SK-N-SH (cell line): ENCODE measurements around the gene MTFMT. TPM values are rescaled to one million over a fixed set of nuclear protein-coding genes. Genes with fewer than 3 reads are reported as not detected.

Experiments
- CTCF ChIA-PET: fragments of 300-600, 350-600 bp; formaldehyde crosslinking; extraction: SDS; loops from one replicate; lab custom pipeline; 2021; lab: Yijun Ruan, JAX
- POLR2A ChIA-PET: fragments of 350-600 bp; sonication (Branson Sonifier 250); formaldehyde crosslinking; extraction: SDS; loops from one replicate; lab custom pipeline; 2020; ENCODE audit warnings: antibody characterized with exemption, inconsistent platforms; lab: Yijun Ruan, JAX
- DNase-seq: peaks from one replicate; pipeline ENCODE4 v3.0.0; 2012
- H2AFZ ChIP-seq: fragments of 200-600 bp; sonication (generic); 2 replicates; pipeline ENCODE4 v1.8.1; 2016; ENCODE audit warnings: antibody characterized with exemption, mild to moderate bottlenecking, low read depth
- H3F3A ChIP-seq: fragments of 200-600 bp; sonication (generic); replicated peaks from 2 replicates; pipeline ENCODE3; 2016; ENCODE audit warnings: antibody characterized with exemption, mild to moderate bottlenecking; ENCODE audit not compliant: insufficient read depth
- H3K27ac ChIP-seq, 2 experiments: fragments of 200-500 bp in 1 of 2; fragments of 200-600 bp in 1 of 2; sonication (Bioruptor generic) in 1 of 2; sonication (generic), shearing (Covaris generic) in 1 of 2; 2 replicates each; pipeline versions ENCODE4 v1.5.1 to v1.6.1; 2014 to 2016; ENCODE audit warnings: low read depth in 2 of 2, inconsistent platforms in 1 of 2, low read length in 1 of 2, mild to moderate bottlenecking in 1 of 2, mixed read lengths in 1 of 2
- H3K27me3 ChIP-seq: fragments of 200-600 bp; sonication (generic), shearing (Covaris generic); 2 replicates; pipeline ENCODE4 v1.6.1; 2016; ENCODE audit warnings: mixed run types; ENCODE audit not compliant: insufficient read depth
- H3K36me3 ChIP-seq, 2 experiments: fragments of 200-500 bp in 1 of 2; fragments of 200-600 bp in 1 of 2; sonication (Bioruptor generic) in 1 of 2; sonication (generic) in 1 of 2; replicated peaks in 1 of 2; 2 replicates each; pipeline versions ENCODE3 to v1.5.1; 2014 to 2016; ENCODE audit warnings: low read length in 1 of 2, mild to moderate bottlenecking in 1 of 2; ENCODE audit not compliant: insufficient read depth in 2 of 2, control insufficient read depth in 1 of 2
- H3K4me1 ChIP-seq, 2 experiments: fragments of 200-500 bp in 1 of 2; fragments of 200-600 bp in 1 of 2; sonication (Bioruptor generic) in 1 of 2; sonication (generic), shearing (Covaris generic) in 1 of 2; 2 replicates each; pipeline versions ENCODE4 v1.5.1 to v1.6.1; 2014 to 2016; ENCODE audit warnings: low read depth in 1 of 2, low read length in 1 of 2, mixed run types in 1 of 2; ENCODE audit not compliant: insufficient read depth in 2 of 2, control insufficient read depth in 1 of 2
- H3K4me2 ChIP-seq: fragments of 200-600 bp; sonication (generic), shearing (Covaris generic); 2 replicates; pipeline ENCODE4 v1.6.1; 2017; ENCODE audit warnings: mixed run types
- H3K4me3 ChIP-seq, 2 experiments: fragments of 200-500 bp in 1 of 2; fragments of 200-600 bp in 1 of 2; sonication (Bioruptor generic) in 1 of 2; sonication (generic), shearing (Covaris generic) in 1 of 2; 2 replicates each; pipeline versions ENCODE4 v1.5.1 to v1.8.1; 2014 to 2016; ENCODE audit warnings: low read depth in 2 of 2, inconsistent platforms in 1 of 2, low read length in 1 of 2, mild to moderate bottlenecking in 1 of 2, mixed read lengths in 1 of 2, moderate library complexity in 1 of 2
- H3K79me2 ChIP-seq: fragments of 200-600 bp; sonication (generic); 2 replicates; pipeline ENCODE4 v1.8.1; 2017; ENCODE audit warnings: mild to moderate bottlenecking; ENCODE audit not compliant: insufficient read depth
- H3K9ac ChIP-seq: fragments of 200-600 bp; sonication (generic); 2 replicates; pipeline ENCODE4 v1.6.1; 2017; ENCODE audit warnings: mixed run types
- H3K9me2 ChIP-seq: fragments of 200-600 bp; sonication (generic); 2 replicates; pipeline ENCODE4 v1.6.1; 2017; ENCODE audit warnings: mixed run types
- H3K9me3 ChIP-seq: fragments of 200-600 bp; sonication (generic); 2 replicates; pipeline ENCODE4 v1.6.1; 2017; ENCODE audit warnings: mixed run types, mild to moderate bottlenecking, moderate library complexity
- H4K20me1 ChIP-seq: fragments of 200-600 bp; sonication (generic); 2 replicates; pipeline ENCODE4 v1.6.1; 2017; ENCODE audit warnings: mild to moderate bottlenecking, mixed run types; ENCODE audit not compliant: insufficient read depth
- CTCF ChIP-seq: fragments of 200-600 bp; sonication (generic); IDR thresholded peaks from 2 replicates; pipeline ENCODE4 v1.6.1; 2017; ENCODE audit warnings: antibody characterized with exemption, mild to moderate bottlenecking, moderate library complexity
- ELF1 ChIP-seq: IDR thresholded peaks from 2 replicates; pipeline ENCODE4 v1.4.0; 2012
- EP300 ChIP-seq, 2 experiments: IDR thresholded peaks; 2 replicates each; pipeline versions ENCODE4 v1.4.0 to v1.6.1; 2012; ENCODE audit warnings: borderline replicate concordance in 1 of 2, low read depth in 1 of 2, low read length in 1 of 2
- FOSL2 ChIP-seq: IDR thresholded peaks from 2 replicates; pipeline ENCODE4 v1.4.0; 2012; ENCODE audit warnings: low read depth, mild to moderate bottlenecking, moderate library complexity, borderline replicate concordance
- FOXJ3 ChIP-seq: sonication (generic); formaldehyde crosslinking; IDR thresholded peaks from 2 replicates; pipeline ENCODE4 v1.5.1; 2020; ENCODE audit warnings: mild to moderate bottlenecking, missing genetic modification reagents
- MXI1 ChIP-seq: IDR thresholded peaks from 2 replicates; pipeline ENCODE4 v1.6.1; 2012; ENCODE audit warnings: mild to moderate bottlenecking, low read depth, low read length, improper control_type of control experiment
- NFIC ChIP-seq: IDR thresholded peaks from 2 replicates; pipeline ENCODE4 v1.4.0; 2012; ENCODE audit warnings: borderline replicate concordance
- RAD21 ChIP-seq: IDR thresholded peaks from 2 replicates; pipeline ENCODE4 v1.6.1; 2012; ENCODE audit warnings: mild to moderate bottlenecking, low read length
- RCOR1 ChIP-seq: fragments of 150-350 bp; IDR thresholded peaks from 2 replicates; pipeline ENCODE4 v1.6.1; 2017; ENCODE audit warnings: antibody characterized with exemption, low read length
- RXRA ChIP-seq: IDR thresholded peaks from 2 replicates; pipeline ENCODE4 v1.4.0; 2012; ENCODE audit warnings: low read depth, mild to moderate bottlenecking, borderline replicate concordance
- SIN3A ChIP-seq: IDR thresholded peaks from 2 replicates; pipeline ENCODE4 v1.6.1; 2012; ENCODE audit warnings: low read depth, mild to moderate bottlenecking, low read length, moderate library complexity, borderline replicate concordance
- TAF1 ChIP-seq: IDR thresholded peaks from 2 replicates; pipeline ENCODE4 v1.6.1; 2012; ENCODE audit warnings: low read depth, mild to moderate bottlenecking, low read length, moderate library complexity, borderline replicate concordance
- TCF12 ChIP-seq: IDR thresholded peaks from 2 replicates; pipeline ENCODE4 v1.4.0; 2012
- USF1 ChIP-seq: IDR thresholded peaks from 2 replicates; pipeline ENCODE4 v1.4.0; 2012; ENCODE audit warnings: low read depth, borderline replicate concordance
- YY1 ChIP-seq: IDR thresholded peaks from 2 replicates; pipeline ENCODE4 v1.4.0; 2012; ENCODE audit warnings: low read depth, mild to moderate bottlenecking
- ZBTB33 ChIP-seq: IDR thresholded peaks from 2 replicates; pipeline ENCODE4 v1.4.0; 2012; ENCODE audit warnings: low read depth, borderline replicate concordance
- WGBS: methylation state at CpG from one replicate; pipeline ENCODE4 v1.1.6; 2017; ENCODE audit warnings: low lambda C conversion rate; 5-methylcytosine and 5-hydroxymethylcytosine counted together
- polyA plus RNA-seq, 3 experiments: library from polyadenylated mRNA; depleted of rRNA; stranded (reverse); fragments of >200 nt; gene quantifications; 2 replicates each; pipeline ENCODE4 v1.2.3, GENCODE V29; 2012
- TF ChIP-seq, protein P1 (sequence below): IDR thresholded peaks from 2 replicates; pipeline ENCODE4; 2012
- TF ChIP-seq, protein P2 (sequence below): IDR thresholded peaks from 2 replicates; pipeline ENCODE4 v1.6.1; 2012; ENCODE audit warnings: mild to moderate bottlenecking, low read depth, low read length, moderate library complexity

The MTFMT gene
- polyA plus RNA-seq, 1 of the 3 experiments (the other 2 are of a cell fraction), result 12.1 TPM

DNA sequence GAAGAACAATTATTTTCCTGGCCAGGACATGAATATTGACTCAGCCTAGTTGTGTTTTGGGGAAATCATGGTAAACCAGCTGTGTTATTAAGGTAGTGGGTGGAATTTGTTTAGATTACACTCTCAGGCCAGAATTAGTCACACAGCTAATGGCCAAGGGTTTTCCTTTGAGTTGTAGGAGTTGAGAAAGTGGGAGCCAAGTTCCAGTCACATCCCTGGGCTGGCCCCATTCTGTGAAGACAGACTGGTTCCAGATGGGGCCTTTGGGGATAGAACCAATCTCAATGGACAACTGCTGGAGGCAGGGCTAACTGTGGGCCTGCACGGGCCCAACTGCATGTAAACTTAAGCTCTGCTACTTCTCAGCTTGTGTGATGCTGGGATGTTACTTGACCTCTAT lies 39.7 kb upstream of the MTFMT start (continued):
- TF ChIP-seq USF1, result no peak
- TF ChIP-seq, all 33 proteins: peak for 0

GRCh38 chr15:65068403-65068788 lies 39.0 kb upstream of the MTFMT start:
- CTCF ChIA-PET, result interaction anchor here (0.6 to 9.5 kb wide), 5 partner anchors 8 to 240 kb away, joined by 3 to 88 read pairs (median 3); partner anchors contain the start of gene KBTBD13
- no peak overlapping the region for H3K27ac ChIP-seq
- H2AFZ ChIP-seq, result no peak overlapping the region

More at GRCh38 chr15:65068403-65068788, 39.0 kb upstream of the MTFMT start:
- H3K79me2 ChIP-seq, result no peaks in the 10 kb centered on the region
- peaks cover 4% of the 10 kb centered on the region for H3F3A ChIP-seq
- no peak overlapping the region for H3K4me3 ChIP-seq
- H3K27me3 ChIP-seq, result peaks cover 9% of the 10 kb centered on the region; the same call in 1 of the 2 replicates
- no peaks in the 10 kb centered on the region for H4K20me1 ChIP-seq
- 96% methylated on average over 3 of the region's 3 CpGs for WGBS
- no peaks in the 10 kb centered on the region for H3K9me3 ChIP-seq
- no peaks in the 10 kb centered on the region for H3K36me3 ChIP-seq
- DNase-seq, result no peak
- H3K4me2 ChIP-seq, result no peak overlapping the region
- H3K4me1 ChIP-seq, result peaks cover 0 to 12% of the 10 kb centered on the region in 2 experiments; a peak in 1 of 4 replicates
- POLR2A ChIA-PET, result no interaction called here
- TF ChIP-seq TCF12, result no peak
- no peak for TF ChIP-seq CTCF
- TF ChIP-seq FOSL2, result no peak
- TF ChIP-seq ELF1, result no peak
- TF ChIP-seq MXI1, result no peak
- no peak for TF ChIP-seq RXRA
- TF ChIP-seq FOXJ3, result no peak
- TF ChIP-seq, protein P1, sequence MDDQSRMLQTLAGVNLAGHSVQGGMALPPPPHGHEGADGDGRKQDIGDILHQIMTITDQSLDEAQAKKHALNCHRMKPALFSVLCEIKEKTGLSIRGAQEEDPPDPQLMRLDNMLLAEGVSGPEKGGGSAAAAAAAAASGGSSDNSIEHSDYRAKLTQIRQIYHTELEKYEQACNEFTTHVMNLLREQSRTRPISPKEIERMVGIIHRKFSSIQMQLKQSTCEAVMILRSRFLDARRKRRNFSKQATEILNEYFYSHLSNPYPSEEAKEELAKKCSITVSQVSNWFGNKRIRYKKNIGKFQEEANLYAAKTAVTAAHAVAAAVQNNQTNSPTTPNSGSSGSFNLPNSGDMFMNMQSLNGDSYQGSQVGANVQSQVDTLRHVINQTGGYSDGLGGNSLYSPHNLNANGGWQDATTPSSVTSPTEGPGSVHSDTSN, result no peak
- TF ChIP-seq RCOR1, result no peak
- TF ChIP-seq, protein P2, sequence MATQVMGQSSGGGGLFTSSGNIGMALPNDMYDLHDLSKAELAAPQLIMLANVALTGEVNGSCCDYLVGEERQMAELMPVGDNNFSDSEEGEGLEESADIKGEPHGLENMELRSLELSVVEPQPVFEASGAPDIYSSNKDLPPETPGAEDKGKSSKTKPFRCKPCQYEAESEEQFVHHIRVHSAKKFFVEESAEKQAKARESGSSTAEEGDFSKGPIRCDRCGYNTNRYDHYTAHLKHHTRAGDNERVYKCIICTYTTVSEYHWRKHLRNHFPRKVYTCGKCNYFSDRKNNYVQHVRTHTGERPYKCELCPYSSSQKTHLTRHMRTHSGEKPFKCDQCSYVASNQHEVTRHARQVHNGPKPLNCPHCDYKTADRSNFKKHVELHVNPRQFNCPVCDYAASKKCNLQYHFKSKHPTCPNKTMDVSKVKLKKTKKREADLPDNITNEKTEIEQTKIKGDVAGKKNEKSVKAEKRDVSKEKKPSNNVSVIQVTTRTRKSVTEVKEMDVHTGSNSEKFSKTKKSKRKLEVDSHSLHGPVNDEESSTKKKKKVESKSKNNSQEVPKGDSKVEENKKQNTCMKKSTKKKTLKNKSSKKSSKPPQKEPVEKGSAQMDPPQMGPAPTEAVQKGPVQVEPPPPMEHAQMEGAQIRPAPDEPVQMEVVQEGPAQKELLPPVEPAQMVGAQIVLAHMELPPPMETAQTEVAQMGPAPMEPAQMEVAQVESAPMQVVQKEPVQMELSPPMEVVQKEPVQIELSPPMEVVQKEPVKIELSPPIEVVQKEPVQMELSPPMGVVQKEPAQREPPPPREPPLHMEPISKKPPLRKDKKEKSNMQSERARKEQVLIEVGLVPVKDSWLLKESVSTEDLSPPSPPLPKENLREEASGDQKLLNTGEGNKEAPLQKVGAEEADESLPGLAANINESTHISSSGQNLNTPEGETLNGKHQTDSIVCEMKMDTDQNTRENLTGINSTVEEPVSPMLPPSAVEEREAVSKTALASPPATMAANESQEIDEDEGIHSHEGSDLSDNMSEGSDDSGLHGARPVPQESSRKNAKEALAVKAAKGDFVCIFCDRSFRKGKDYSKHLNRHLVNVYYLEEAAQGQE, result no peak
- no peak for TF ChIP-seq TAF1
- no peak for TF ChIP-seq SIN3A
- no peak for TF ChIP-seq ZBTB33
- TF ChIP-seq RAD21, result no peak
- no peak for TF ChIP-seq YY1
- TF ChIP-seq NFIC, result no peak
- TF ChIP-seq EP300 (IDR thresholded peaks at IDR 0.05; ENCODE audit: borderline replicate concordance in 1 of 2, low read depth in 1 of 2, low read length in 1 of 2), result no peak
- TF ChIP-seq USF1, result no peak
- no peaks in the 10 kb centered on the region for H3K9me2 ChIP-seq
- H3K9ac ChIP-seq, result no peak overlapping the region
